Stimulated activated CD8-positive, alpha-beta memory T cell treated with anti-CD3 and anti-CD28 coated beads, Interleukin-2, amount 100 ng/mL, for 48 hours (primary cell): ENCODE measurements around the gene BLOC1S1.

Experiments
- DNase-seq, 2 donors: peaks; one replicate each; pipeline ENCODE4 v3.0.0-alpha.2; 2020; ENCODE audit warnings: low read depth in 2 of 2

Gene BLOC1S1

GRCh38 chr12:55694651-55695050, 21.2 kb upstream of the BLOC1S1 start:
- DNase-seq, result no peak

DNA sequence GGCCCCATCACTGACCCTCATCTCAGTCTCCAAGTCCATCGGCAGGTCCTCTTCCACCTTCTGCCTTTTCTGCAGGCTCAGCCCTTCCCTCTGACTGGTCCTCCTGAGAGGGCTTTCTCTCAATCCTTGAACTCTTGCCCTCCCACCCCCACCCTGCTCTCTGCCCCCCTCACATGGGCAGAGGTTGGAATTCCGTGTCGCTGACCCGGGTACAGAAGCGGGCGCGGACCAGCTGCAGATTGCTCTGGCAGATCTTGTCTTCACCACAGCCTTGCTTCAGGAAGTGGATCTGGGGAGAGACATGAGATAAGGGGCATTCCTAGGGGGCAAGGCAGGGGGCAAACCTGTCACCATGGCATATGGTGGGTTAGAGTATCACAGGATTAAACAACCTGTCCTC, 20.5 kb upstream of the BLOC1S1 start:
- no peak for DNase-seq

DNA sequence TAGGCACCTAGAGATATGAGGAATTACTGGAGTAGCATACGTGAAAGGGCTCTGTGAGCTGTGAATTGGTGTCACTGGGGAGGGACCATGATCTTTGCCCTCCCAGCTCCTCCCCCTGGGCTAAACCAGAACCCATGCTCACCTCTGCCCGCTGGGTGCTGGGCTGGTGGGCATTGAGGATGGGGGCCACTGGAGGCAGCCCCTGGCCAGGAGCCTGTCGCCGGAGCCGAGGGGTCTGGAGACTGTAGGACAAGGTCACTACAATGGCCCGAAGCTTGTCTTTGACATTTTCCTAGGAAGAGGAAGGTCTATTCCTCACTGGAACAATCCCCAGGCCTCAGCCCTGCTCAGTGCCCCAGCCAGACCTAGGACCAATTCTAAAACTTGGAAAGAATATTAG, 19.7 kb upstream of the BLOC1S1 start:
- DNase-seq, result no peak

- DNase-seq, result no peak
These were observed 18.9 kb upstream of the BLOC1S1 start for GRCh38 chr12:55696796-55697462.

GRCh38 chr12:55697686-55698085, 18.2 kb upstream of the BLOC1S1 start:
- no peak for DNase-seq

- DNase-seq, result no peak
These were observed 17.4 kb upstream of the BLOC1S1 start for GRCh38 chr12:55698241-55698955.

- no peak for DNase-seq
These were observed 16.9 kb upstream of the BLOC1S1 start for GRCh38 chr12:55698965-55699364.

- DNase-seq, result no peak
These were observed 16.3 kb upstream of the BLOC1S1 start for GRCh38 chr12:55699471-55700055.

GRCh38 chr12:55700255-55701018, 15.4 kb upstream of the BLOC1S1 start:
- DNase-seq, result no peak

- DNase-seq, result no peak
These were observed 13.0 kb upstream of the BLOC1S1 start for GRCh38 chr12:55702861-55703260.

DNA sequence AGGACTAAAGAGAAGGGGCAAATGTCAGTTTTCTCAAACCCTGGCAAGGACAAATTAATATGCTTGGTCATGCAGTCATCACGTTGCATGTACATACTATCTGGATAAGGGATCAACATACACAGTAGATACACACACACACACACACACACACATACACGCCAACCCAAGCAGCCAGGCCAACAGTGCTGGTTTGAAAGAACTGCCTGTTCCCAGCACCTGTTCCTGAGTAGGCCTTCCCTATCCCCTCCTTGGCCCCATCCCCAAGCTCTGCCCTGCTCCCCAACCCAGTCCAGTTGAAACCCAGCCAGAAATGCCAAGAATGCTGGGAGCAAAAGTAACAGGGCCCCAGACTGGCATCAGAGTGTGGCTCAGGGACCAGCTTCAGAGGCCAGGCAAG, 12.6 kb upstream of the BLOC1S1 start:
- DNase-seq, result no peak

DNA sequence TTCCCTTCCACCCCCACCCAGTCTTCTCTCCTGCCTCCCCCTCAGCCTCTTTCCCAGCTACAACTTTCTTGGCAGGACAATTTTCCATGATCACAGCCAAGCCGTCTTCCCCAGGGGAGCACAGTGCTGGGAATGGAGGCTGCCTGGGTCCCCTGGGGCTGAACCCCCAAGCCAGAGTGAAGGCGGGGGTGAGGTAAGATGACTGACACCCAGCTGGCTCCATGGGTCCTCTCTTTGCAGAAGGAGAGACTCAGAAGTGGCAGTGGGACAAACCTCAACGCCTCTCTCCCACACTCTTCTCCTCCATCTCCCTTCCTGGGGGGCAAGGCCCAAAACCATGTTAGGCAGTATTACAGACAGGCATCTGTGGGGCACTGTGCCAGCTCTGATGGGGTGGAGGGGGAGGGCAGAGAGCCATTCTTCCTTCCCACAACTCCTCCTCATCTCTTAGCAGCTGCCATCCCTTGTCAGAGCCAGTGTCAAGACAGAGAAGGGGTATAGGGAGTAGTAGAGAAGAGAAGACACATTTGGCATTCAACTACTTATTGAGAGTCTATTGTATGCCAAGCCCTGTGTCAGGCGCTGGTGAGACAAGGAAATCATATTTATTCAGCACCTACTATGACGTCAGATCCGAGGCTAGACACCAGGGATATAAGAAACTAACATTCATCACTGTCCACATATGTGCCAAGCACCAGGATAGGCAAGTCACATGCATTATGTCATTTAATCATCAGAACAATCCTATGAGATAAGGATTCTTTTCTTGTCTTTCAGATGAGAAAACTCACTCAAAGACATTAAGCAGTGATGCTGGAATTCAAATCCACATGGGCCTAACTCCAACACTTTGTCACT, 11.7 kb upstream of the BLOC1S1 start:
- no peak for DNase-seq

GRCh38 chr12:55704824-55705718, 10.8 kb upstream of the BLOC1S1 start:
- no peak for DNase-seq

- no peak for DNase-seq
These were observed 10.0 kb upstream of the BLOC1S1 start for GRCh38 chr12:55705782-55706402.

DNA sequence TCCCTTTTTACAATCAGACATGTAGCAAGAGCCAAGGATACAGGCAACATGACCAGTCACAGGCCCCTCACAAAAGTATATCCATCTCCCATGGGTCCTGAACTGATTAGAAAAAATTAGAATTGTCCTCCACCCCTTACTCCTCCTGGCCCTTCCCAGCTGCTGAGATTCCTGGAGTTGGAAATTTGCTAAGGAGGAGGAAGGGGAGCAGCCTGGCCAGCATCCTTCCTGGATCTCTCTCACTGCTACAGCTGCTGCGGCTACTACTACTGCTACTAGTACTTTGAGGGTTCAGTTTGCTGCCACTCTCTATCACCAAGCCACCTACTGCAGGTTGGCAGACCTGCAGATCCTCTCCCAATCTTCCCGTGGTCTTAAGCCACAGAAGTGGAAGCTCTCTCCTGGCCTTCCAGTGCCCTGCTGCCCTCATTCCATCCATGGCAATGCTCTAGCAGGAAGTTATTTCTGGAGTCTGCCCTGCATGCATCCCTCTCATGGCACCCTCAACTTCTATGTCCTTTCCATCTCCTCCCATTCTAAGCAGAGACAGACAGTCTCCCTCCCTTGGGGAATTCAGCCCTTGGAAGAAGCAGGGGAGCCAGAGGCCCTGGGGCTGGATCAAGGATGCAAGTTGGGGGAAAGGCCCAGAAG, 9.2 kb upstream of the BLOC1S1 start:
- DNase-seq, result no peak

- no peak for DNase-seq
These were observed 8.6 kb upstream of the BLOC1S1 start for GRCh38 chr12:55707219-55707671.

DNA sequence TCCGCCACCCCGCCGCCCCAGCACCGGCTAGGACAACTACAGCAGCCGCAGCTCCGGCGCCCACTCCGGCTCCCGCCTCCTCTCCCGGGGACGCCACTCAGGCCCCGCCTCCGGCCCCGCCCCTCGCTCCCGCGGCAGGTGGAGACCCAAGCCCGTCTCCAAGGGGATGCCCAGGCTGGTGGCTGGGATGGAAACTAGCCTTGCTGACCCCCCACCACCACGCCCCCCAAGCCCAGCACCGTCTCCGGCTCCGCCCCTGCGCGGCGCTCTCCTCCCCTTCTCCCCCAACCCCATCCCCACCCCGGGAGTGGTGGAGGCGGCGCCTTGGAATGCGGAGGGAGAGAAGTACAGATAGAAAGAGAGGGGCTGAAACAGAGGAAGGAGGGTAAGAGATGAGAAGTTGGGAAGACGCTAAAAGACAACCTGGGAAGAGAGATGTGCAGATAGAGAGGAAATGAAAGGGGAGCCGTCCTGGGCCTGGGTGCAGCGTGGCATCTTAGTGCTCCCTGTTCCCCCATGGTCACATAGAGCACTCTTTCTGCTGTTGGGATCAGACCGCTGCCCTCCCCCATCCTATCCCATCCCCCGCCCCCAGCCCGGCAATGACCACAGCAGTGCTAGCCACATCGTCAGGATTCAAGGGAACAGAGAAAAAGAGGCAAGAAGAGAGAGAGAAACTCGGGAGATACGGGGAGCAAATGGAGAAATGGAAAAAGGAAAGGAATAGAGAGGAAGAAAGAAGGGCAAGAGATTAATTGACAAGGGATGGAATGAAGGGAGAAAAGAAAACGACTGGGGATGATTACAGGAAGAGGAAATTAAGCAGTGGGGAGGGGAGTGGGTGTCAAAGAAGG, 7.8 kb upstream of the BLOC1S1 start, which contains the start of gene ITGA7:
ITGA7 (minus strand) TSS at position 64 of the 854 bp plus-strand sequence. CDS start 222 bp downstream, outside the sequence.
- peak; percentile 44 to 55 for DNase-seq

DNA sequence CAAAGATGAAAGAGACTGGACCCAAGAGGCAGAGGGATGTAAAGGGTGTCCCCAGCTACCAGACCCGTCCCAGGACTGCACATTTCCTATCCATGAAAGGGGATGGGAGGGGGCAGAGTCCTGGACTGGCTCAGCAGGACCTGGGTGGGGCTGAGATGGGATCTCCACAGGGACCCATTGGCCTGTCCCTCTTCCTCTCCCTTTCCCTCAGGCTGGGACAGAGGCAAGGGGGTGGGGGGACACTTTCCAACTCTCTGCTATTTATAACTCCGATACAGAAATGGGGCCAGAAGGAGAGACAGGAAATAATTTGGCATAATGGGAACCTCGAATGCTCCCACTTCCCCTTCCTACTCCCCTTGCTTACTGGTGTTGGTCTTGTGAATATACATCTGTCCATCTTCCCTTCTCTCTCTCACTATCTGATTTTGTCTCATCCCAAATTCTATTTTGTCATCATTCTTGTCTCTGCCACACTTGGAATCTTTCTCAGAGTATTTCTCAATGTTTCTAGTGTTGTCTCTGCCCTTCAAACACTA, 7.1 kb upstream of the BLOC1S1 start:
- DNase-seq, result no peak
